ENCODE results near the gene LDHAL6A.
"Not testable (repeated sequence)": the region's sequence is repeated elsewhere in the genome, so short reads cannot be mapped to it uniquely, and the experiment has no call there.

Gene LDHAL6A

GRCh38 chr11:18455686-18456372, at the start of gene LDHAL6A:
Gene LDHAL6A, plus strand, starts transcription at chr11:18455856. Its CDS starts 825 bp downstream, at chr11:18456681.
- no peak for DNase-seq (ENCODE audit: low read depth)

- not testable (repeated sequence) for DNase-seq (ENCODE audit: low read depth)
Observed at GRCh38 chr11:18407400-18407799, 48.3 kb upstream of the LDHAL6A start.

- no peak for DNase-seq (ENCODE audit: low read depth)
Observed at GRCh38 chr11:18408558-18409291, 46.9 kb upstream of the LDHAL6A start.

- no peak for DNase-seq (ENCODE audit: low read depth)
Observed at GRCh38 chr11:18416459-18416858, 39.2 kb upstream of the LDHAL6A start.

- no peak for DNase-seq (ENCODE audit: low read depth)
Observed at GRCh38 chr11:18419040-18419439, 36.6 kb upstream of the LDHAL6A start.

- no peak for DNase-seq (ENCODE audit: low read depth)
Observed at GRCh38 chr11:18420067-18420466, 35.6 kb upstream of the LDHAL6A start.

- no peak for DNase-seq (ENCODE audit: low read depth)
Observed at GRCh38 chr11:18427240-18427639, 28.4 kb upstream of the LDHAL6A start.

- DNase-seq (ENCODE audit: low read depth) = no peak
Observed at GRCh38 chr11:18429332-18429731, 26.3 kb upstream of the LDHAL6A start.

- DNase-seq (ENCODE audit: low read depth) = no peak
Observed at GRCh38 chr11:18438691-18439090, 17.0 kb upstream of the LDHAL6A start.

- DNase-seq (ENCODE audit: low read depth) = no peak
Observed at GRCh38 chr11:18449251-18449650, 6.4 kb upstream of the LDHAL6A start.

- no peak for DNase-seq (ENCODE audit: low read depth)
Observed at GRCh38 chr11:18452927-18453326, 2.7 kb upstream of the LDHAL6A start.

- no peak for DNase-seq (ENCODE audit: low read depth)
Observed at GRCh38 chr11:18457450-18457849, 1.8 kb downstream of the LDHAL6A start.

- DNase-seq (ENCODE audit: low read depth) = no peak
Observed at GRCh38 chr11:18459634-18460033, 4.0 kb downstream of the LDHAL6A start.

- DNase-seq (ENCODE audit: low read depth) = no peak
Observed at GRCh38 chr11:18461909-18462308, 6.3 kb downstream of the LDHAL6A start.

GRCh38 chr11:18463439-18463838, 7.8 kb downstream of the LDHAL6A start:
- DNase-seq (ENCODE audit: low read depth) = no peak

- DNase-seq (ENCODE audit: low read depth) = no peak
Observed at GRCh38 chr11:18466402-18466801, 10.7 kb downstream of the LDHAL6A start.

GRCh38 chr11:18468059-18468458, 12.4 kb downstream of the LDHAL6A start:
- DNase-seq (ENCODE audit: low read depth) = no peak

GRCh38 chr11:18468961-18469360, 13.3 kb downstream of the LDHAL6A start:
- no peak for DNase-seq (ENCODE audit: low read depth)

- DNase-seq (ENCODE audit: low read depth) = no peak
Observed at GRCh38 chr11:18471995-18472394, 16.3 kb downstream of the LDHAL6A start.

- DNase-seq (ENCODE audit: low read depth) = no peak
Observed at GRCh38 chr11:18472587-18472986, 16.9 kb downstream of the LDHAL6A start.

- DNase-seq (ENCODE audit: low read depth) = no peak
Observed at GRCh38 chr11:18479063-18479462, 23.4 kb downstream of the LDHAL6A start.

GRCh38 chr11:18485913-18486528, 30.4 kb downstream of the LDHAL6A start:
- no peak for DNase-seq (ENCODE audit: low read depth)

GRCh38 chr11:18490319-18490718, 34.7 kb downstream of the LDHAL6A start:
- DNase-seq (ENCODE audit: low read depth) = no peak
